Measurements from ENCODE around the gene PLA2G4B.

Gene PLA2G4B

GRCh38 chr15:41896566-41896965 is 57.9 kb downstream of the PLA2G4B start:
- Histone ChIP-seq H3K9ac (ENCODE audit: low read depth, low read length, poor library complexity, severe bottlenecking) (no peak overlapping the region), H3F3A (ENCODE audit: low read depth) (no peaks in the 10 kb centered on the region), H3K4me3 (ENCODE audit: low read length, poor library complexity, severe bottlenecking) (no peak overlapping the region), H3K27me3 (ENCODE audit: insufficient read depth, low read length, poor library complexity, severe bottlenecking) (no peaks in the 10 kb centered on the region), H3K36me3 (ENCODE audit: insufficient read depth, low read length) (no peaks in the 10 kb centered on the region), H3K9me3 (ENCODE audit: insufficient read depth, low read depth, low read length) (no peaks in the 10 kb centered on the region), H3K4me1 (ENCODE audit: insufficient read depth, low read length, poor library complexity, severe bottlenecking) (peaks cover 32% of the 10 kb centered on the region), H3K79me2 (ENCODE audit: insufficient read depth, low read length) (no peaks in the 10 kb centered on the region), H3K9me2 (replicated peaks; ENCODE audit: low read depth, low read length) (no peaks in the 10 kb centered on the region), H4K20me1 (ENCODE audit: insufficient read depth, low read length, poor library complexity, severe bottlenecking) (no peaks in the 10 kb centered on the region), H2AFZ (ENCODE audit: low read length) (no peak overlapping the region), H3K4me2 (ENCODE audit: low read depth, low read length, poor library complexity, severe bottlenecking) (no peak overlapping the region)
- TF ChIP-seq CTCF (conservative IDR thresholded peaks at IDR 0.05; ENCODE audit: low read length): no peak
- no peak for TF ChIP-seq EZH2phosphoT487 (IDR thresholded peaks at IDR 0.05; ENCODE audit: borderline replicate concordance)

- no peaks in the 10 kb centered on the region for H3K9me3 ChIP-seq (ENCODE audit: insufficient read depth, low read depth, low read length)
- H3K9ac ChIP-seq (ENCODE audit: low read depth, low read length, poor library complexity, severe bottlenecking): no peak overlapping the region
- no peaks in the 10 kb centered on the region for H3K9me2 ChIP-seq (replicated peaks; ENCODE audit: low read depth, low read length)
- no peak overlapping the region for H3K4me2 ChIP-seq (ENCODE audit: low read depth, low read length, poor library complexity, severe bottlenecking)
- no peak for TF ChIP-seq CTCF (conservative IDR thresholded peaks at IDR 0.05; ENCODE audit: low read length)
- TF ChIP-seq EZH2phosphoT487 (IDR thresholded peaks at IDR 0.05; ENCODE audit: borderline replicate concordance): no peak
- H3K4me1 ChIP-seq (ENCODE audit: insufficient read depth, low read length, poor library complexity, severe bottlenecking): peaks cover 34% of the 10 kb centered on the region
- no peaks in the 10 kb centered on the region for H3K79me2 ChIP-seq (ENCODE audit: insufficient read depth, low read length)
- no peak overlapping the region for H3K4me3 ChIP-seq (ENCODE audit: low read length, poor library complexity, severe bottlenecking)
- H3K27me3 ChIP-seq (ENCODE audit: insufficient read depth, low read length, poor library complexity, severe bottlenecking): no peaks in the 10 kb centered on the region
- no peaks in the 10 kb centered on the region for H3K36me3 ChIP-seq (ENCODE audit: insufficient read depth, low read length)
- no peak overlapping the region for H2AFZ ChIP-seq (ENCODE audit: low read length)
- H4K20me1 ChIP-seq (ENCODE audit: insufficient read depth, low read length, poor library complexity, severe bottlenecking): no peaks in the 10 kb centered on the region
- no peaks in the 10 kb centered on the region for H3F3A ChIP-seq (ENCODE audit: low read depth)
These were observed 58.7 kb downstream of the PLA2G4B start for GRCh38 chr15:41897363-41897799.
